Stimulated activated naive CD8-positive, alpha-beta T cell treated with anti-CD3 and anti-CD28 coated beads, Interleukin-15, Interleukin-2, amounts not matched to agents 100 U/mL and 50 U/mL, for 24 hours (primary cell): ENCODE measurements around the gene FAM228B.
"Not testable (repeated sequence)": the region's sequence is repeated elsewhere in the genome, so short reads cannot be mapped to it uniquely, and the experiment has no call there.

Source experiments
- ATAC-seq: fragments of 150-1000 bp; cut with Tn5 transposase; one replicate; pipeline ENCODE4 v1.10.0; 2021
- DNase-seq: peaks from one replicate; pipeline ENCODE4 v3.0.0; 2021

The FAM228B gene

GRCh38 chr2:24102677-24103076 is 20.6 kb upstream of the FAM228B start:
- DNase-seq, result no peak
- ATAC-seq, result no peak

GRCh38 chr2:24104110-24104650 is 19.1 kb upstream of the FAM228B start:
- ATAC-seq, result no peak

GRCh38 chr2:24104906-24105305 is 18.4 kb upstream of the FAM228B start:
- ATAC-seq (no peak), DNase-seq (no peak)

More at GRCh38 chr2:24104110-24104650, 19.1 kb upstream of the FAM228B start:
- no peak for DNase-seq

GRCh38 chr2:24105816-24106215 is 17.5 kb upstream of the FAM228B start:
- DNase-seq (no peak), ATAC-seq (no peak)

- no peak for ATAC-seq
These were observed 16.5 kb upstream of the FAM228B start for GRCh38 chr2:24106786-24107185.

GRCh38 chr2:24107336-24107735 is 15.9 kb upstream of the FAM228B start:
- ATAC-seq, result no peak
- DNase-seq, result no peak

More at GRCh38 chr2:24106786-24107185, 16.5 kb upstream of the FAM228B start:
- DNase-seq, result no peak

- ATAC-seq, DNase-seq: not testable (repeated sequence)
These were observed 13.8 kb upstream of the FAM228B start for GRCh38 chr2:24109431-24109830.

- DNase-seq (no peak), ATAC-seq (no peak)
These were observed 12.5 kb upstream of the FAM228B start for GRCh38 chr2:24110660-24111303.

- ATAC-seq, result no peak
These were observed 11.8 kb upstream of the FAM228B start for GRCh38 chr2:24111407-24111901.

GRCh38 chr2:24115057-24115456 is 8.2 kb upstream of the FAM228B start:
- DNase-seq (no peak), ATAC-seq (no peak)

More at GRCh38 chr2:24111407-24111901, 11.8 kb upstream of the FAM228B start:
- DNase-seq, result no peak

- no peak for ATAC-seq
- no peak for DNase-seq
These were observed 5.4 kb upstream of the FAM228B start for GRCh38 chr2:24117902-24118301.

- DNase-seq (no peak), ATAC-seq (no peak)
These were observed 2.2 kb upstream of the FAM228B start for GRCh38 chr2:24121066-24121465.

GRCh38 chr2:24121469-24121868 is 1.8 kb upstream of the FAM228B start:
- ATAC-seq, result no peak
- no peak for DNase-seq

GRCh38 chr2:24122366-24123194 is 689 bp upstream of the FAM228B start:
- ATAC-seq, result no peak
- DNase-seq, result no peak

- DNase-seq (no peak), ATAC-seq (no peak)
These were observed 782 bp downstream of the FAM228B start for GRCh38 chr2:24123922-24124580.

GRCh38 chr2:24125956-24126355 is 2.7 kb downstream of the FAM228B start:
- ATAC-seq (no peak), DNase-seq (no peak)

GRCh38 chr2:24132543-24132942 is 9.3 kb downstream of the FAM228B start:
- ATAC-seq (no peak), DNase-seq (no peak)

GRCh38 chr2:24140305-24140704 is 17.0 kb downstream of the FAM228B start:
- not testable (repeated sequence) for DNase-seq, ATAC-seq

- ATAC-seq (no peak), DNase-seq (no peak)
These were observed 24.1 kb downstream of the FAM228B start for GRCh38 chr2:24147364-24147763.

GRCh38 chr2:24152413-24153197 is 29.3 kb downstream of the FAM228B start:
- no peak for ATAC-seq
- no peak for DNase-seq

- DNase-seq, result no peak
- no peak for ATAC-seq
These were observed 30.2 kb downstream of the FAM228B start for GRCh38 chr2:24153478-24153877.

- ATAC-seq, result no peak
These were observed 34.9 kb downstream of the FAM228B start for GRCh38 chr2:24158131-24158530.

More at GRCh38 chr2:24158131-24158530, 34.9 kb downstream of the FAM228B start:
- no peak for DNase-seq
